Stomach smooth muscle (tissue), 2 donors: Measurements from ENCODE around the gene CLEC2A.
A peak's percentile ranks its signal among the peaks of the same experiment; 100 is the strongest.

Experiments
- H3K27ac ChIP-seq: one replicate; pipeline ENCODE4 v1.7.0; 2013; ENCODE audit warnings: mild to moderate bottlenecking, low read length, inconsistent platforms
- H3K27me3 ChIP-seq, 2 donors: one replicate each; pipeline ENCODE4 v1.7.0; 2013; ENCODE audit warnings: low read length in 2 of 2; ENCODE audit not compliant: insufficient read depth in 2 of 2, control insufficient read depth in 1 of 2
- H3K36me3 ChIP-seq, 2 donors: one replicate each; pipeline ENCODE4 v1.7.0; 2013; ENCODE audit warnings: low read length in 2 of 2; ENCODE audit not compliant: control insufficient read depth in 2 of 2, insufficient read depth in 2 of 2
- H3K4me1 ChIP-seq: one replicate; pipeline ENCODE4 v1.7.0; 2013; ENCODE audit warnings: low read length; ENCODE audit not compliant: control insufficient read depth, insufficient read depth
- H3K4me3 ChIP-seq, 2 donors: one replicate each; pipeline ENCODE4 v1.7.0; 2013; ENCODE audit warnings: low read length in 2 of 2
- H3K9ac ChIP-seq, 2 donors: one replicate each; pipeline ENCODE4 v1.7.0; 2013; ENCODE audit warnings: low read length in 2 of 2, mild to moderate bottlenecking in 1 of 2
- H3K9me3 ChIP-seq, 2 donors: one replicate each; pipeline ENCODE4 v1.7.0; 2013; ENCODE audit warnings: low read length in 2 of 2; ENCODE audit not compliant: control insufficient read depth in 2 of 2
- donor health status: healthy.
- donor health status: Pancreatic carcinoma.

The CLEC2A gene

GRCh38 chr12:9868951-9869306 is 63.2 kb downstream of the CLEC2A start:
- Histone ChIP-seq H3K9ac (peak overlapping the region in 1 of 2 donors; percentile 5), H3K27me3 (no peaks in the 10 kb centered on the region), H3K27ac (no peak overlapping the region), H3K9me3 (no peaks in the 10 kb centered on the region), H3K4me3 (peak overlapping the region; percentile 61 to 73), H3K4me1 (no peaks in the 10 kb centered on the region), H3K36me3 (no peaks in the 10 kb centered on the region)

- Histone ChIP-seq H3K27me3 (no peaks in the 10 kb centered on the region), H3K4me3 (peak overlapping the region; percentile 36 to 73), H3K4me1 (no peaks in the 10 kb centered on the region), H3K27ac (no peak overlapping the region), H3K9ac (peak overlapping the region in 1 of 2 donors; percentile 5), H3K9me3 (peaks cover 0 to 5% of the 10 kb centered on the region in 2 donors), H3K36me3 (no peaks in the 10 kb centered on the region)
Observed at GRCh38 chr12:9868311-9868801, 63.8 kb downstream of the CLEC2A start.

DNA sequence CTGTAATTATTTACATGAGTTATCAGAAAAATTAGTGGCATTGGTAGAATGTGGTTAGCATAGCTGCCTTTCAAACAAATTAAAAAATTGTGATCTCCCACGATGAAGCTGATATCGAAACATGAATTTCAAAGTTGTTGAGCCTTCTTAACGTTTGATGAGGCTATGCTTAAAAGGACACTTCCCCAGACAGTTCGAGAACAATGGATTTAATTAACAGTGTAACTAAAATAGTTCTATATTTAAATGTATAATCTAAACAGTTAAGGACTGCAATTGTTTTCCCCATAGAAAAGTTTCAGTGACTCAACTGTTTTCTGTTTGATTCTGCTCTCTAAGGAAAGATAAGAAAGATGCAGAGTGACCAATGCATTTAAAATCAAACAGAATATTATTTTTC is 64.6 kb downstream of the CLEC2A start:
- Histone ChIP-seq H3K9ac (peak overlapping the region in 1 of 2 donors; percentile 23), H3K4me3 (peak overlapping the region in 1 of 2 donors; percentile 34)

DNA sequence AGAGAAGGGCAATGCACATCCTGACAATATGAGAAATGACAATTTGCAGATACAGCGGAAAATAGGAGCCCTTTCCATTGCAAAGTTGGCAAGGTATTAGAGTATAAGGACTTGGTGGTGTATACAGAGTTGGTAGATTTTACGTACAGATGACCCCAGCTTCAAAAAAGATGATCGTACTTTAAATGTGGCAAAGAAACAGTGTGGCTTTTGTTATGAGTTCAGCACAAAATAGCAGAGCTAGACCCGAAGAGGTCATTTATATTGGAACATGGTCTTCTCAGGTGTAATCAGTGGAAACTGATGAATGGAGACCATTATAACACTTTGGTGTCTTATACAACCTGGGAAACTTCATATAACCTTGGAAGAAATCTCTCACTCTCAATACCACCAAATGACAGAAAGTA is 65.3 kb downstream of the CLEC2A start:
- H3K9me3 ChIP-seq: peaks cover 0 to 10% of the 10 kb centered on the region in 2 donors
- H3K4me3 ChIP-seq: peak overlapping the region; percentile 35 to 43
- H3K4me1 ChIP-seq: no peaks in the 10 kb centered on the region
- H3K27ac ChIP-seq: no peak overlapping the region
- no peaks in the 10 kb centered on the region for H3K27me3 ChIP-seq
- H3K36me3 ChIP-seq: no peaks in the 10 kb centered on the region
- peak overlapping the region in 1 of 2 donors; percentile 41 for H3K9ac ChIP-seq

More for the DNA sequence above, 64.6 kb downstream of the CLEC2A start:
- no peaks in the 10 kb centered on the region for H3K4me1 ChIP-seq
- peaks cover 0 to 10% of the 10 kb centered on the region in 2 donors for H3K9me3 ChIP-seq
- no peaks in the 10 kb centered on the region for H3K27me3 ChIP-seq
- H3K27ac ChIP-seq: no peak overlapping the region
- H3K36me3 ChIP-seq: no peaks in the 10 kb centered on the region

GRCh38 chr12:9864913-9865675 is 67.1 kb downstream of the CLEC2A start:
- H3K36me3 ChIP-seq: no peaks in the 10 kb centered on the region
- peak overlapping the region in 1 of 2 donors; percentile 15 for H3K9ac ChIP-seq
- peak overlapping the region in 1 of 2 donors; percentile 22 for H3K4me3 ChIP-seq
- peaks cover 0 to 10% of the 10 kb centered on the region in 2 donors for H3K9me3 ChIP-seq
- H3K4me1 ChIP-seq: no peaks in the 10 kb centered on the region
- H3K27ac ChIP-seq: no peak overlapping the region
- H3K27me3 ChIP-seq: no peaks in the 10 kb centered on the region
